Measurements from ENCODE around the gene ATP4A.

Gene ATP4A

GRCh38 chr19:35554076-35554475 is 9.4 kb downstream of the ATP4A start:
- Histone ChIP-seq H3K9me3 (ENCODE audit: control insufficient read depth, low read length) (no peaks in the 10 kb centered on the region), H3K36me3 (ENCODE audit: control insufficient read depth, insufficient read depth, low read length) (no peaks in the 10 kb centered on the region), H3K9ac (ENCODE audit: low read length) (no peak overlapping the region), H3K27me3 (ENCODE audit: control insufficient read depth, insufficient read depth, low read length) (peaks cover 20% of the 10 kb centered on the region), H3K4me3 (ENCODE audit: low read length) (no peak overlapping the region), H3K4me1 (ENCODE audit: control insufficient read depth, insufficient read depth, low read length) (peaks cover 8% of the 10 kb centered on the region)

GRCh38 chr19:35553385-35554000 is 10.0 kb downstream of the ATP4A start:
- H3K27me3 ChIP-seq (ENCODE audit: control insufficient read depth, insufficient read depth, low read length) = peaks cover 14% of the 10 kb centered on the region
- no peaks in the 10 kb centered on the region for H3K9me3 ChIP-seq (ENCODE audit: control insufficient read depth, low read length)
- no peaks in the 10 kb centered on the region for H3K36me3 ChIP-seq (ENCODE audit: control insufficient read depth, insufficient read depth, low read length)
- H3K9ac ChIP-seq (ENCODE audit: low read length) = no peak overlapping the region
- H3K4me3 ChIP-seq (ENCODE audit: low read length) = no peak overlapping the region
- H3K4me1 ChIP-seq (ENCODE audit: control insufficient read depth, insufficient read depth, low read length) = peaks cover 8% of the 10 kb centered on the region

GRCh38 chr19:35552534-35553384 is 10.7 kb downstream of the ATP4A start:
- no peaks in the 10 kb centered on the region for H3K9me3 ChIP-seq (ENCODE audit: control insufficient read depth, low read length)
- H3K36me3 ChIP-seq (ENCODE audit: control insufficient read depth, insufficient read depth, low read length) = no peaks in the 10 kb centered on the region
- peaks cover 8% of the 10 kb centered on the region for H3K27me3 ChIP-seq (ENCODE audit: control insufficient read depth, insufficient read depth, low read length)
- H3K4me1 ChIP-seq (ENCODE audit: control insufficient read depth, insufficient read depth, low read length) = peaks cover under 1% of the 10 kb centered on the region
- H3K4me3 ChIP-seq (ENCODE audit: low read length) = no peak overlapping the region
- H3K9ac ChIP-seq (ENCODE audit: low read length) = no peak overlapping the region

- Histone ChIP-seq H3K36me3 (ENCODE audit: control insufficient read depth, insufficient read depth, low read length) (no peaks in the 10 kb centered on the region), H3K4me3 (ENCODE audit: low read length) (no peak overlapping the region), H3K27me3 (ENCODE audit: control insufficient read depth, insufficient read depth, low read length) (no peaks in the 10 kb centered on the region), H3K9me3 (ENCODE audit: control insufficient read depth, low read length) (no peaks in the 10 kb centered on the region), H3K9ac (ENCODE audit: low read length) (no peak overlapping the region), H3K4me1 (ENCODE audit: control insufficient read depth, insufficient read depth, low read length) (peaks cover 4% of the 10 kb centered on the region)
Measured at GRCh38 chr19:35551091-35551810, 12.2 kb downstream of the ATP4A start.

GRCh38 chr19:35549879-35550523 is 13.5 kb downstream of the ATP4A start:
- H3K9ac ChIP-seq (ENCODE audit: low read length) = no peak overlapping the region
- no peaks in the 10 kb centered on the region for H3K9me3 ChIP-seq (ENCODE audit: control insufficient read depth, low read length)
- no peak overlapping the region for H3K4me3 ChIP-seq (ENCODE audit: low read length)
- H3K36me3 ChIP-seq (ENCODE audit: control insufficient read depth, insufficient read depth, low read length) = no peaks in the 10 kb centered on the region
- H3K4me1 ChIP-seq (ENCODE audit: control insufficient read depth, insufficient read depth, low read length) = peaks cover 8% of the 10 kb centered on the region
- no peaks in the 10 kb centered on the region for H3K27me3 ChIP-seq (ENCODE audit: control insufficient read depth, insufficient read depth, low read length)

GRCh38 chr19:35549174-35549788 is 14.2 kb downstream of the ATP4A start:
- Histone ChIP-seq H3K27me3 (ENCODE audit: control insufficient read depth, insufficient read depth, low read length) (no peaks in the 10 kb centered on the region), H3K36me3 (ENCODE audit: control insufficient read depth, insufficient read depth, low read length) (no peaks in the 10 kb centered on the region), H3K9me3 (ENCODE audit: control insufficient read depth, low read length) (no peaks in the 10 kb centered on the region), H3K4me1 (ENCODE audit: control insufficient read depth, insufficient read depth, low read length) (peaks cover 15% of the 10 kb centered on the region), H3K9ac (ENCODE audit: low read length) (no peak overlapping the region), H3K4me3 (ENCODE audit: low read length) (no peak overlapping the region)

- Histone ChIP-seq H3K4me1 (ENCODE audit: control insufficient read depth, insufficient read depth, low read length) (peaks cover 18% of the 10 kb centered on the region), H3K4me3 (ENCODE audit: low read length) (peak overlapping the region; percentile 92), H3K9ac (ENCODE audit: low read length) (peak overlapping the region; percentile 90), H3K9me3 (ENCODE audit: control insufficient read depth, low read length) (no peaks in the 10 kb centered on the region), H3K27me3 (ENCODE audit: control insufficient read depth, insufficient read depth, low read length) (no peaks in the 10 kb centered on the region), H3K36me3 (ENCODE audit: control insufficient read depth, insufficient read depth, low read length) (no peaks in the 10 kb centered on the region)
Measured at GRCh38 chr19:35546532-35546931, 16.9 kb downstream of the ATP4A start.

- peak overlapping the region; percentile 92 for H3K4me3 ChIP-seq (ENCODE audit: low read length)
- H3K9me3 ChIP-seq (ENCODE audit: control insufficient read depth, low read length) = no peaks in the 10 kb centered on the region
- H3K27me3 ChIP-seq (ENCODE audit: control insufficient read depth, insufficient read depth, low read length) = no peaks in the 10 kb centered on the region
- peaks cover 18% of the 10 kb centered on the region for H3K4me1 ChIP-seq (ENCODE audit: control insufficient read depth, insufficient read depth, low read length)
- peak overlapping the region; percentile 90 for H3K9ac ChIP-seq (ENCODE audit: low read length)
- no peaks in the 10 kb centered on the region for H3K36me3 ChIP-seq (ENCODE audit: control insufficient read depth, insufficient read depth, low read length)
Measured at GRCh38 chr19:35545855-35546381, 17.5 kb downstream of the ATP4A start.

- peaks cover 18% of the 10 kb centered on the region for H3K4me1 ChIP-seq (ENCODE audit: control insufficient read depth, insufficient read depth, low read length)
- H3K27me3 ChIP-seq (ENCODE audit: control insufficient read depth, insufficient read depth, low read length) = no peaks in the 10 kb centered on the region
- H3K9me3 ChIP-seq (ENCODE audit: control insufficient read depth, low read length) = no peaks in the 10 kb centered on the region
- H3K9ac ChIP-seq (ENCODE audit: low read length) = peak within 1 kb of the TSS; percentile 90
- H3K36me3 ChIP-seq (ENCODE audit: control insufficient read depth, insufficient read depth, low read length) = no peaks in the 10 kb centered on the region
- peak within 1 kb of the TSS; percentile 92 for H3K4me3 ChIP-seq (ENCODE audit: low read length)
Measured at GRCh38 chr19:35545001-35545854, 18.2 kb downstream of the ATP4A start, which contains the start of gene TMEM147. Gene TMEM147, plus strand, starts transcription at chr19:35545626. Its CDS starts 114 bp downstream, at chr19:35545740.

GRCh38 chr19:35544110-35544802 is 19.2 kb downstream of the ATP4A start:
- peaks cover 18% of the 10 kb centered on the region for H3K4me1 ChIP-seq (ENCODE audit: control insufficient read depth, insufficient read depth, low read length)
- H3K36me3 ChIP-seq (ENCODE audit: control insufficient read depth, insufficient read depth, low read length) = no peaks in the 10 kb centered on the region
- H3K4me3 ChIP-seq (ENCODE audit: low read length) = peak overlapping the region; percentile 92
- no peaks in the 10 kb centered on the region for H3K9me3 ChIP-seq (ENCODE audit: control insufficient read depth, low read length)
- H3K27me3 ChIP-seq (ENCODE audit: control insufficient read depth, insufficient read depth, low read length) = no peaks in the 10 kb centered on the region
- H3K9ac ChIP-seq (ENCODE audit: low read length) = peak overlapping the region; percentile 90

All from mucosa of stomach (tissue), 1 donor.